ENCODE data around the gene NMNAT2. TPM values are rescaled to one million over a fixed set of nuclear protein-coding genes. Genes with fewer than 3 reads are reported as not detected.
"Not testable (repeated sequence)": the region's sequence is repeated elsewhere in the genome, so short reads cannot be mapped to it uniquely, and the experiment has no call there.

The NMNAT2 gene
- total RNA-seq, 2 donors from 2014 or later: 0.27 to 1.4 TPM

DNA sequence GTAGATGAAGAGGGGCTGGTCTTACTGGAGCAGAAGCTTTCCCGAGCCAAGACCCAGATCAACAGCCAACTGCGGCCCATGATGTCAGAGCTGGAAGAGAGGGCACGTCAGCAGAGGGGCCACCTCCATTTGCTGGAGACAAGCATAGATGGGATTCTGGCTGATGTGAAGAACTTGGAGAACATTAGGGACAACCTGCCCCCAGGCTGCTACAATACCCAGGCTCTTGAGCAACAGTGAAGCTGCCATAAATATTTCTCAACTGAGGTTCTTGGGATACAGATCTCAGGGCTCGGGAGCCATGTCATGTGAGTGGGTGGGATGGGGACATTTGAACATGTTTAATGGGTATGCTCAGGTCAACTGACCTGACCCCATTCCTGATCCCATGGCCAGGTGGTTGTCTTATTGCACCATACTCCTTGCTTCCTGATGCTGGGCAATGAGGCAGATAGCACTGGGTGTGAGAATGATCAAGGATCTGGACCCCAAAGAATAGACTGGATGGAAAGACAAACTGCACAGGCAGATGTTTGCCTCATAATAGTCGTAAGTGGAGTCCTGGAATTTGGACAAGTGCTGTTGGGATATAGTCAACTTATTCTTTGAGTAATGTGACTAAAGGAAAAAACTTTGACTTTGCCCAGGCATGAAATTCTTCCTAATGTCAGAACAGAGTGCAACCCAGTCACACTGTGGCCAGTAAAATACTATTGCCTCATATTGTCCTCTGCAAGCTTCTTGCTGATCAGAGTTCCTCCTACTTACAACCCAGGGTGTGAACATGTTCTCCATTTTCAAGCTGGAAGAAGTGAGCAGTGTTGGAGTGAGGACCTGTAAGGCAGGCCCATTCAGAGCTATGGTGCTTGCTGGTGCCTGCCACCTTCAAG is 174.8 kb downstream of the NMNAT2 start:
- intact Hi-C loops (cut with DNase I): no loop called here
- Histone ChIP-seq H3K36me3 (no peaks in the 10 kb centered on the region), H3K4me3 (no peak overlapping the region), H3K27me3 (no peaks in the 10 kb centered on the region), H3K9ac (ENCODE audit: low read depth in 2 of 2, low read length in 2 of 2) (no peak overlapping the region), H3K9me3 (no peaks in the 10 kb centered on the region), H3K4me1 (no peaks in the 10 kb centered on the region), H3K27ac (no peak overlapping the region)
- TF ChIP-seq CTCF (IDR thresholded peaks at IDR 0.05): no peak
- DNase-seq: peak; percentile 25

GRCh38 chr1:183242556-183242955 is 175.6 kb downstream of the NMNAT2 start:
- no peaks in the 10 kb centered on the region for H3K9me3 ChIP-seq
- intact Hi-C loops (cut with DNase I): no loop called here
- no peak overlapping the region for H3K27ac ChIP-seq

DNA sequence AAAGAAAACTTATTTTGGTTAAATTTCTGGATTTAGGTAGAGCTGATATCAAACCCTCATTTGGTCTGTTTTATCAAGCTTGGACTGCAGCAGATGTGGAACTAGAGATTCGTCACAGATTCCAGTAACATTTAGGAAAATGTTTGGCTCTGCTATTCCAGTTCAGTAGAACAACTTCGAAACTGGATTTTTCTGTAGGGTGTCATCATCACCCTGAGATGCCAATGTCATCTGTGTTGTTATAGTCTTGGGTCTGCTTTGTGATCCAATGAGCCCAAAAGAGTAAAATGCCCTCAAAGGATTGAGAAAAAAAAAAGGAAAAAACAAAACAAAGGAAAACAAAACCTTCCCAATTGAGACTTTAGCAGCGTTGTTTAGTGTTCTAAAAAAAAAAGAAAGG is 176.7 kb downstream of the NMNAT2 start:
- intact Hi-C loops (cut with DNase I): no loop called here
- no peak overlapping the region for H3K27ac ChIP-seq
- H3K4me3 ChIP-seq: no peak overlapping the region
- no peaks in the 10 kb centered on the region for H3K4me1 ChIP-seq
- TF ChIP-seq CTCF (IDR thresholded peaks at IDR 0.05): no peak
- H3K27me3 ChIP-seq: no peaks in the 10 kb centered on the region
- H3K9ac ChIP-seq (ENCODE audit: low read depth in 2 of 2, low read length in 2 of 2): no peak overlapping the region
- no peaks in the 10 kb centered on the region for H3K9me3 ChIP-seq
- DNase-seq: no peak
- no peaks in the 10 kb centered on the region for H3K36me3 ChIP-seq

More at GRCh38 chr1:183242556-183242955, 175.6 kb downstream of the NMNAT2 start:
- Histone ChIP-seq H3K9ac (ENCODE audit: low read depth in 2 of 2, low read length in 2 of 2) (no peak overlapping the region), H3K4me3 (no peak overlapping the region), H3K27me3 (no peaks in the 10 kb centered on the region), H3K4me1 (no peaks in the 10 kb centered on the region), H3K36me3 (no peaks in the 10 kb centered on the region)
- no peak for TF ChIP-seq CTCF (IDR thresholded peaks at IDR 0.05)
- no peak for DNase-seq

DNA sequence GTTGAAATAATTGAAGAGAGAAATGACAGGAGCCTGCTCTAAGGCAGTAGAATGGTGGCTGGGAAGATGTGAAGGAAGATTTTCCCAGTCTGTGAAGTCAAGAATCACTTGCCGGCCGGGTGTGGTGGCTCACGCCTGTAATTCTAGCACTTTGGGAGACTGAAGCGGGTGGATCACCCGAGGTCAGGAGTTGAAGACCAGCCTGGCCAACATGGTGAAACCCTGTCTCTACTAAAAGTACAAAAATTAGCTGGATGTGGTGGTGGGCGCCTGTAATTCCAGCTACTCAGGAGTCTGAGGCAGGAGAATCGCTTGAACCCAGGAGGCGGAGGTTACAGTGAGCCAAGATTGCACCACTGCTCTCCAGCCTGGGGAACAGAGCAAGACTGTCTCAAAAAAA is 177.3 kb downstream of the NMNAT2 start:
- H3K27ac ChIP-seq; H3K9me3 ChIP-seq; H3K27me3 ChIP-seq; H3K9ac ChIP-seq (ENCODE audit: low read depth in 2 of 2, low read length in 2 of 2); DNase-seq; H3K4me3 ChIP-seq; H3K4me1 ChIP-seq; intact Hi-C loops (cut with DNase I); H3K36me3 ChIP-seq: not testable (repeated sequence)

DNA sequence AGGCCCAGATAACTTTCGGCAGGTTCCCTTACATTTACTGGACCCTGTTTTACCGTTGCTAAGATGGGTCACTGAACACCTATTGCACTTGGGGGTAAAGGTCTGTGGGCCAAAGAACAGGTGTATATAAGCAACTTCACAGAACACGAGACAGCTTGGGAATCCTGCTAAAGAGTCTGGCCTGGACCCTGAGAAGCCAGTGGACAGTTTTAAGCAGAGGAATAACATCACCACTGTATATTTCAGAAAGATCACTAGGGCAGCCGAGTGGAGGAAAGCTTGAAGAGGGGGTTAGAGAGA is 177.7 kb downstream of the NMNAT2 start:
- intact Hi-C loops (cut with DNase I): no loop called here
- no peak for DNase-seq
- H3K9me3 ChIP-seq: no peaks in the 10 kb centered on the region
- H3K27ac ChIP-seq: no peak overlapping the region
- no peak overlapping the region for H3K9ac ChIP-seq (ENCODE audit: low read depth in 2 of 2, low read length in 2 of 2)
- no peaks in the 10 kb centered on the region for H3K27me3 ChIP-seq
- no peaks in the 10 kb centered on the region for H3K4me1 ChIP-seq
- TF ChIP-seq CTCF (IDR thresholded peaks at IDR 0.05): no peak
- H3K4me3 ChIP-seq: no peak overlapping the region
- no peaks in the 10 kb centered on the region for H3K36me3 ChIP-seq

DNA sequence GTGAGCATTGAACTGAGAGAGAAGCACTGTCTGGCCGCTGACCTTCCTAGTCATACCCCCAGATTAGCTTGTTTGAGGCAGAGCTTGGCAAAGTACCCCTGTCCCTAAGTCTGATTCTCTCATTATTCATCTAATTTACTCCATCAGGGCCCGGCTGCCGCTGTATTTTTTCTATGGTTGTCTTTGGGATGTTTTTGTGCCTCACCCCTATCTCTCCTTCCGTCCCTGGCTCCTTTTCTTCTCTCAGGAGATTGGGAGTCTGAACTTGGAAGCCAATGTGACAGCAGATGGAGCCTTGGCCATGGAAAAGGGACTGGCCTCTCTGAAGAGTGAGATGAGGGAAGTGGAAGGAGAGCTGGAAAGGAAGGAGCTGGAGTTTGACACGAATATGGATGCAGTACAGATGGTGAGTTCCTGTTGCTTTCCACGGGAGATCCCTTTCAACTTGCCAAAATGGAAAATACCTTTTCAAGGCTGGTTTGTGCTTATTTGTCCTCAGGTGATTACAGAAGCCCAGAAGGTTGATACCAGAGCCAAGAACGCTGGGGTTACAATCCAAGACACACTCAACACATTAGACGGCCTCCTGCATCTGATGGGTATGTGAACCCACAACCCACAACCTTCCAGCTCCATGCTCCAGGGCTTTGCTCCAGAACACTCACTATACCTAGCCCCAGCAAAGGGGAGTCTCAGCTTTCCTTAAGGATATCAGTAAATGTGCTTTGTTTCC is 178.2 kb downstream of the NMNAT2 start:
- no peak for TF ChIP-seq CTCF (IDR thresholded peaks at IDR 0.05)
- intact Hi-C loops (cut with DNase I): no loop called here
- Histone ChIP-seq H3K27ac (no peak overlapping the region), H3K9ac (ENCODE audit: low read depth in 2 of 2, low read length in 2 of 2) (no peak overlapping the region), H3K9me3 (no peaks in the 10 kb centered on the region), H3K4me1 (no peaks in the 10 kb centered on the region), H3K36me3 (no peaks in the 10 kb centered on the region), H3K27me3 (no peaks in the 10 kb centered on the region), H3K4me3 (no peak overlapping the region)
- DNase-seq: no peak

All from colonic mucosa (tissue), 4 donors.